GM04503 (cell line): ENCODE data around the gene DLG1.

Source experiments
- DNase-seq: peaks from one replicate; pipeline ENCODE4 v3.0.0-alpha.2; 2012; ENCODE audit warnings: low read depth

The DLG1 gene

GRCh38 chr3:197298341-197298944 lies at the start of gene DLG1:
TSS of gene DLG1 (minus strand) at chr3:197298612. CDS start at chr3:197297204, 1,408 bp downstream.
- no peak for DNase-seq

DNA sequence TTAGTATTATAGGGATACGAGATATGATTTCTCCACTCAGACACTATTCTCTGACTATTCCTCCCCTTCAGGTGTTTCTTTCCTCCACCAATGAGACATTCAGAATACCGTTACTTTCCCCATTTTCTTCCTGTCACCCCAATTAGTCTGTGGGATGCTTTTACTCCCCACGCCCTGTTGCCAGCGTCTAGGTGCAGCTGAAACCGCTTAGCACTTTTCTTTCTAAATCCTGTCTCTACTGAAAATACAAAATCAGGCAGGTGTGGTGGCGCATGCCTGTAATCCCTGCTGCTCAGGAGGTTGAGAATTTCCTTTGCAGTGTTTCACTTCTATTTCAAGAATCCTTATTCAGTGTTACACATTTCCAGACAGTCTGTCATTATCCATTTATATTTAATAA lies 49.6 kb upstream of the DLG1 start:
- DNase-seq: no peak

DNA sequence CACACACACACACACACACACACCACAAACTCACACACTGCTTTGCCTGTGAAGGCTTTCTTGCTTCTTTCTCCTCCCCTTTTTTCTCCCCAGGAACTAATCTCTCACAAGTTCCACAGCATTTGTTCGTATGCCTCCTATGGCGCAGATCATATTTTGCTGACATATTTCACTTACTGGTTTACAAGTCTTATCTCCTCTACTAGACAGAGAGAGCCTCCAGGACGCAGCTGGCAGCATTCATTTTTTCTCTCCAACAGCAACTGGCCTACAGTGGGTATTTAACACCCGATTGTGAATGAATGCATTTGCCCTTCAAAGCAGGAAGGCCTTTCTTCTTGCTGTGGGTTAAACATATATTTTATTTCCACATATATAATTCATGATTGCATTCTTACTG lies 47.0 kb upstream of the DLG1 start:
- no peak for DNase-seq

GRCh38 chr3:197344582-197345318 lies 46.3 kb upstream of the DLG1 start:
- DNase-seq: no peak

DNA sequence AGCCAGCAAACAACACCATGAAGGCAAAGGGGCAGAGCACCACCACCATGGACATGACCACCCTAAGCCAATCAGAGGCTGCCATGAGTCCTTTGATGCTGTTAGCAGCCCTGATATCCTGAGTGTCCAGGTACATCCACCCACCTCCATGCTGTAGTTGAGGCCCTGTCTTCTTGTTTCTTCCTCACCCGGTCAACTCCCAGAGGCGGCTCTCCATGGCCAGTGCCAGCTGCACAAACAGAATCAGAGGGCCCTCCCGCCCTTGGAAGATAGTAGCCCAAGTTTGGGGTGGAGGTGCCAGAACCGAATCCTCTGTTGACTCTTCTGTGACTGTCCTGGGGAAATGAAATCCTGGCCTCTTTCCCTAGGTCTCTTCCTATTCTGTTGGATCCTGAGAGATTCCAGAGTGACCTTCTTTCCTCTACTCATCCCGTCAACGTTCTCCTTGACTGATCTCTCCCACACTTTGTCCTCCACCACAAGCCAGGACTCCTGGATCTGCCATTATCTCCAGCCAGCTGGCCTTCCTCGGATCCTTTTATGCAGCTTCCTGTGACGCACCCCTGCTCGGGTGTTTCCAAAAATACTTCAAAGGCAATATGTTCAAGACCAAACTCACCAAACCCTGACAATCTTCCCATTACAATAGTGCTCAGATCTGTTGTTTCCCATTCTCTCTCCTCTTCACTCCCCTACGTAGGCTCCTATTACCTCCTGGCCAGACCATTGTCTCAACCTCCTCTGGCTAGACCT lies 45.4 kb upstream of the DLG1 start:
- no peak for DNase-seq

GRCh38 chr3:197343111-197343510 lies 44.7 kb upstream of the DLG1 start:
- DNase-seq: no peak

DNA sequence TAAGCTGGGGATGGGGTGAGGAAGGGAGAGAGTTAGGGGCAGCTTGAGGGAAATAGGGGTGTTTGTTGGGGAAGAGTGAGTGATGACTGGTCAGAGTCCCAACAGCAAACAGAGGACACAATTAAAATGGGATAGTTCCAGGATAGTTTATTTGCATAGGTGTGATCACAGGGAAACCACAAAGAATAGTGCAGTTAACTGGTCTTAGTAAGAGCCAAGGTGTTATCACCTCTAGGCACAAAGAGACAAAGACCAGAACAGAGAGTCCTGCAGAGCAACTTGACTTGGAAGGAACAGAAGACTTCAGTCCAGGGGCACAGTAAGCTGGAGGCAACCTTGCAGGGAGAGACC lies 42.1 kb upstream of the DLG1 start:
- DNase-seq: no peak

- DNase-seq: peak; percentile 62
These were observed 41.6 kb upstream of the DLG1 start for GRCh38 chr3:197339841-197340520.

DNA sequence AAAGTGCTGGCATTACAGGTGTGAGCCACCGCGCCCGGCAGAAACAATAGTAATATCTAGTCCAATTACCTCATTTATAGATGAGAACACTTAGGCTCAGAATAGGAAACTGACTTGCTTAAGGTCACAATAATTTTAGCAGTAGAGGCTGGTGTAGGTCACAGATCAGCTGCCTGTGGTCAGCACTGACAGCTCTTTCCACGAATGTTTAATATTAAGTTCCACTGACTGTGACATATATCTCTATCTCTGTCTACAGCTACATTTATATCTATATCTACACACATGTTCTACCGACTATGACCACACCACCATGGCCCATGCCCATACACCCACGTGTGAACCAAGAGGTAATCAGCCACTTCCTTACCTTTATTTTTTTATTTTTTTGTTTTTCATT lies 40.2 kb upstream of the DLG1 start:
- DNase-seq: no peak

DNA sequence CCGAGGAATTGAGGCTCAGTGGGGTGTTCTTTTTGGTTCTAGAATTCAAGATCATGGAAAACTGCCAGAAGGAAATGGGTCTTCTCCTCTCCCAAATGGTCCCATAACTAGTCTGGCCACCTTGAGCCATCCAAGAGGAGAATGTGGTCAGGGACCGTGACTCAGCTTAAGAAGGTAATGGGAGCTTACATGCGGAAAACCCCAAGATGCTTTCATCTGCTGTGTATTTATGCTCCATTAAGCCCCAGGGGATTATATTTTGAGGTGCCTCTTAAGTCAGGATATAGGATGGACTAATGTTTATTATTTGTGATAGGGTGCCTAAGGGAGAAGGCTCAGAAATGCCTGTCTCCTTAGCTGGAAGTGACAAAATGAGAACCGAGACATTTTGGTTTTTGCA lies 39.2 kb upstream of the DLG1 start:
- DNase-seq: no peak

GRCh38 chr3:197337214-197337613 lies 38.8 kb upstream of the DLG1 start:
- DNase-seq: no peak

DNA sequence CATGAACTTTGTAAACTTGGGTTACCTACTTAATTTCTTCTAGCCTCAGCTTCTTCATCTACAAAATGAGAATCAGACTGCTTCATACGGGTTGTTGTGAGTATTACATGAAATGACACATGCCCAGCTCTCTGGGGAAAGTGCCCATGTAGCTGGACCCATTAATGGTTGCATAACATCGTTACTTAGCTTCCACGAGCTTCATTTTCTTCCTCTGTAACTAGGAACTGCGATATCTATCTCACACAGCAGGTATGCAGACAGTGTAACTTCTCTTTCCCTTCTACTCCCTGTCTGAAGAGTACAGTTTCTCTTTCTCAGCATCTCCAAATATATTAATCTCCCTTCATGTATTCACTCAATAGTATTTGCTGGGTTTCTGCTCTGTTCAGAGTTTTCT lies 37.9 kb upstream of the DLG1 start:
- DNase-seq: no peak

GRCh38 chr3:197335428-197336132 lies 37.2 kb upstream of the DLG1 start:
- no peak for DNase-seq

GRCh38 chr3:197333901-197334639 lies 35.7 kb upstream of the DLG1 start:
- no peak for DNase-seq

DNA sequence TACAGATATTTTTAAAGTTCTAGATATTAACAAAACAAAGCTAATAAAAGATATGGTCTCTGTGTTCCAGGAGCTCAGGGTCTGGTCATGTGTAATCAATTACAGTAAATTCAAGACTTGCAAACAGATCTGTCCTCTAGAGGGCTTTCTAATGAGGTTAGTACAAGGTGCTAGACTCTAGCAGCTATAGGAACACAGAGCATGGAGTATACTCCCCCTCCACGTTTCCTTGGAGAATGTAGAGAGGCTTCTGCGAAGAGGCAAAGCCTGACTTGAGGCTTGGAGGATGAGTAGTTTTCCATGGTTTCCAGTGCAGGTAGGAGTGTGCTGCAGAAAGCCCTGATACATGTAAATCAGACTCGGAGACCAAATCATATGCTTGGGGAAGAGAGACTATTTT lies 32.7 kb upstream of the DLG1 start:
- no peak for DNase-seq

DNA sequence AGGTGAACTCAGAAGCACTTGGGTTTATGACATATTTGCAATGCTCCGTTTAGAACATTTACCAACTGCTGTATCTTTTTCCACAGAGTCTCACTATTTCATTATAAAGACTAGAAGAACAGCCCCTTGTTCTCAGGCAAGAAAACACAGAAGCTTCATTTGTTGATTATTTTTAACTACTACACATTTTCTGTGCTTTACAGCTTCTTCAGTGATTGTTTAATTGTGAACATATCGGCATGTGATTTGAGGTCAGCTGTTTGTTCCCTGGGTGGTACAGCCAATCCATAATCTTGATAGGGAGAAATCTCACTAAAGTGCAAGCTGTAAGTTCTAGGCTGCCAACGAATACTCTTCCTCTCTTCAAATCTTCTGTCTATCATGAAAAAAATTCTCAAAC lies 31.0 kb upstream of the DLG1 start:
- no peak for DNase-seq

DNA sequence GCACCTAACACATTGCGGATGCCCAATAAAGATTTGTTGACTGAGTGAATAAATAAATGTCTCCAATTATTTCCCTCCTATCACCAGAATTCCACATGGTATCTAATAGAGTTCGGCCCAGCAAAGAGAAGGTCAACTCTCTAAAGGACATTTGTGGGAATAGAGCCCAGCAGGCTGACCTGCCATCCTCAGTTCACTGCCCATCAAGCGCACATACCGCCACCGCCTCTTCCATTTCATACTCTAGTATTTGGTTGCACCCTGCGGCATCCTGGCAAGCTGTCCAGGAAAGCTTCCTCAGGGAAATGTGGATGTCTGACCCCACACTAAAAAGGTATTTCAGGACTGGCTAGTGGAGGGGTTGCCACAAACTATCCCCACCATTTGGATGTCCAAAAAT lies 29.8 kb upstream of the DLG1 start:
- no peak for DNase-seq

DNA sequence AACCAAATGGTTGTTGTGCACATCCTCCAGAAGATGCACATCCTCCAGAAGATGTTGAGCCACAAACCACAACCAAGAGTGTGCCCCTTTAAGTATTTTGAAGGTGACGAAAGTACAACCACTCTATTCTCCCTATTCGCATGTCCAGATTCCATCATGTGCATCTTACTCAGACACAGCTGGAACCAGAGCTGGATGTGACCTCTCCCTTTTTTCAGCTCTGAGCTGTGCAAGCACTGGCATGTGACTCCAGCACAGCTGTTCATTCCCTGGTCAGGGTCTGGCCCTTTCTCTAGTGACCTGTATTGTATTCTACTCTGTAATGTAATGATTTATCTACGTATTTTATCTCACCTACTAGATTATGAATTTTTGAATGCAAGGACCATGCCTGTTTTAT lies 29.3 kb upstream of the DLG1 start:
- DNase-seq: no peak

DNA sequence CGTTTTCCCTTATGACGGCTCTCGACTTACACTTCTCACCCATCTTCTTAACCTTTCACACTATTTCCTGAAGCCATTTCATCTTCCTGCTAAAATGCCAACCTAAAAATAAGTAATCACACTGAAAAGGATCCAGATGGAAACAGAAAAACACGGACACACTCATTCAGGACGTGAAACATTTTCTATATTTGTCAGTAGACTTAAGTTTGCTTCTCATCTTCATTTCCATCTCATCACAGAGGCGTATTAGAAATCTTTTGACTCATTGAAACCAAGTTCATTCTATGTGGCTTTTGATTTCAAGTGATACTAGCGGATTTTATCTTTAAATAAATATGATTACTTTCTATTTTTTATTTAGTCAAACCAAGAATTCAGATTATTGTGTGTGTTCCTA lies 27.4 kb upstream of the DLG1 start:
- no peak for DNase-seq

DNA sequence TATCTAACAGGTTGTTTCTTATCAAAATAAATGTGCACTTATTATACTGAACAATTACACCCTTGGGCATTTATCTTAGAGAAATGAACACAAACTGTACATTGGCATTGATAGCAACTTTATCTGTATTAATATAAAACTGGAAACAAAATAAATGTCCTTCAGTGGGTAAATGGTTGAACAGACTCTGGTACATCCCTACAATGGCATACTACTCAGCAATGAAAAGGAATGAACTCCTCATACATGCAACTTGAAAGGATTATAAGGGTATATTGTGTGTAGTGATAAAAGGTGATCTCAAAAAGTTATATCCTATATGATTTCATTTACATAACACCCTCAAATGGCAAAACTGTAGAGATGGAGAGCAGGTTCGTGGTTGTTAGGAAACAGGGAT lies 23.7 kb upstream of the DLG1 start:
- DNase-seq: no peak

GRCh38 chr3:197320582-197320981 lies 22.2 kb upstream of the DLG1 start:
- DNase-seq: no peak
